DND-41 (cell line): Measurements from ENCODE around the gene FFAR2.

ENCODE experiments used
- EZH2 ChIP-seq: IDR thresholded peaks from 3 replicates; pipeline ENCODE4 v1.6.1; 2012; ENCODE audit warnings: borderline replicate concordance, low read depth, mild to moderate bottlenecking, moderate library complexity, low read length, inconsistent platforms; ENCODE audit not compliant: severe bottlenecking
- TF ChIP-seq, protein P1 (sequence below): IDR thresholded peaks from 2 replicates; pipeline ENCODE4 v1.5.1; 2012; ENCODE audit warnings: borderline replicate concordance, low read length, moderate library complexity, mild to moderate bottlenecking; ENCODE audit not compliant: poor library complexity, severe bottlenecking; ENCODE audit errors: extremely low read depth

DNA sequence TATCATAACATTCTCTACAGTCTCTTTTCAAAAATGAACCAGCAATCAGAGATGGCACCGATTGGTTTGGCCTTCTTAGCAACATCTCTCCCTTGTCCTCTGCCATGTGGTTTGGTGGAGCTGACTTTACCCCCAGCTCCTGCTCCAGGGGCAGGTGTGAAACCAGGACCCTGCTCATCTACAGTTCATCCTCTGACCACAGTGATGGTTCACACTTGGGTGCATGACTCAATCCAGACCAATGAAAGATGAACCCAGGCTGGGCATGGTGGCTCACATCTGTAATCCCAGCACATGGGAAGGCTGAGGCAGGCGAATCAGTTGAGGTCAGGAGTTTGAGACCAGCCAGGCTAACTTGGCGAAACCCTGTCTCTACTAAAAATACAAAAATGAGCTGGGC, 33.6 kb upstream of the FFAR2 start:
- TF ChIP-seq, protein P1, sequence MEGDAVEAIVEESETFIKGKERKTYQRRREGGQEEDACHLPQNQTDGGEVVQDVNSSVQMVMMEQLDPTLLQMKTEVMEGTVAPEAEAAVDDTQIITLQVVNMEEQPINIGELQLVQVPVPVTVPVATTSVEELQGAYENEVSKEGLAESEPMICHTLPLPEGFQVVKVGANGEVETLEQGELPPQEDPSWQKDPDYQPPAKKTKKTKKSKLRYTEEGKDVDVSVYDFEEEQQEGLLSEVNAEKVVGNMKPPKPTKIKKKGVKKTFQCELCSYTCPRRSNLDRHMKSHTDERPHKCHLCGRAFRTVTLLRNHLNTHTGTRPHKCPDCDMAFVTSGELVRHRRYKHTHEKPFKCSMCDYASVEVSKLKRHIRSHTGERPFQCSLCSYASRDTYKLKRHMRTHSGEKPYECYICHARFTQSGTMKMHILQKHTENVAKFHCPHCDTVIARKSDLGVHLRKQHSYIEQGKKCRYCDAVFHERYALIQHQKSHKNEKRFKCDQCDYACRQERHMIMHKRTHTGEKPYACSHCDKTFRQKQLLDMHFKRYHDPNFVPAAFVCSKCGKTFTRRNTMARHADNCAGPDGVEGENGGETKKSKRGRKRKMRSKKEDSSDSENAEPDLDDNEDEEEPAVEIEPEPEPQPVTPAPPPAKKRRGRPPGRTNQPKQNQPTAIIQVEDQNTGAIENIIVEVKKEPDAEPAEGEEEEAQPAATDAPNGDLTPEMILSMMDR, result no peak
- TF ChIP-seq EZH2, result no peak
